Pulmonary artery endothelial cell (primary cell): ENCODE data around the gene EFR3B. TPM values are rescaled to one million over a fixed set of nuclear protein-coding genes. Genes with fewer than 3 reads are reported as not detected.
"Not testable (repeated sequence)": the region's sequence is repeated elsewhere in the genome, so short reads cannot be mapped to it uniquely, and the experiment has no call there.

Experiments
- DNase-seq: peaks from one replicate; pipeline ENCODE4 v3.0.0-alpha.2; 2011; ENCODE audit warnings: low read depth, low spot score
- total RNA-seq: library from RNA; depleted of rRNA; stranded (reverse); fragments of >200 nt; gene quantifications from 2 replicates; pipeline ENCODE4 v1.2.3, GENCODE V29; 2014

EFR3B gene
- total RNA-seq, 1 donor from 2014 or later = 0.40 TPM

- DNase-seq = no peak
Observed at GRCh38 chr2:25146896-25147295, 105.0 kb downstream of the EFR3B start.

- no peak for DNase-seq
Observed at GRCh38 chr2:25149646-25150045, 107.8 kb downstream of the EFR3B start.

- not testable (repeated sequence) for DNase-seq
Observed at GRCh38 chr2:25150993-25151392, 109.1 kb downstream of the EFR3B start.

GRCh38 chr2:25151718-25152117, 109.8 kb downstream of the EFR3B start:
- DNase-seq = no peak

GRCh38 chr2:25155401-25155800, 113.5 kb downstream of the EFR3B start:
- no peak for DNase-seq

DNA sequence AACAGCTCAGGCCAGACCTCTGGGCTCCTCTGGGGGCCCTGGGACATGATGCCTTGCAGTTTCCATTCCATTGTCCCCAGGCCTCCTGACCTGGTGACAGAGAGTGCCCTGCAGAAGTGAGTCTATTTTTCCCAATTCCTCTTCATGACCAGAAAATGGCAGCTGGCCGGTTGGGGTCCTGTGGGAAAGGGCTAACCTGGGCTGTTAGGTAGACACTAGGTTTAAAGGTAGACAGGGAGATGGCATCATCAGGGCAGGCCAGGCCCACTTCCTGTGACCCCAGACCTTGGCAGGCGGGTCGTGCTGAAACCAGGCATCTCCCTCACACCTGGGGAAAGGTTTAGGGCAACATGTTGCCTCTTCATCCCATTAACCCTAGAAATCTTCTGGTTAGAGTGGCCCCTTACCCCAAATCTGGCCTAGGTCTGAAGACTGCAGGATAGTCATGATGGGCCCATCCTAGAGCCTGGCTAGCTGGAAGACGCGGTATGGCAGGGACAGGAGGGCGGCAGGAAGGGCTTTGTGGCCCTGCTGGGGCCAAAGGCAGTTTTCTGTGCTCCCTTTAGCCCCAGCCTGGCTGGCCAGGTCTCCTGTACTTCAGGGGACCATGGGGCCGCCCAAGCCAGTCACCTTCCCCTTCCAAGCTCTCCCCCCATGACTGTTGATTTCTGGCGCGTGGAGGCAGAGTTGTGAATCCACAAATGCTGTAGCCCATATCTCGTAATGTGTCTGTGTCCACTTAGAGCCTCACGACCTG, 116.4 kb downstream of the EFR3B start:
- no peak for DNase-seq

GRCh38 chr2:25159949-25160348, 118.1 kb downstream of the EFR3B start:
- no peak for DNase-seq

- no peak for DNase-seq
Observed at GRCh38 chr2:25160376-25160775, 118.5 kb downstream of the EFR3B start.

DNA sequence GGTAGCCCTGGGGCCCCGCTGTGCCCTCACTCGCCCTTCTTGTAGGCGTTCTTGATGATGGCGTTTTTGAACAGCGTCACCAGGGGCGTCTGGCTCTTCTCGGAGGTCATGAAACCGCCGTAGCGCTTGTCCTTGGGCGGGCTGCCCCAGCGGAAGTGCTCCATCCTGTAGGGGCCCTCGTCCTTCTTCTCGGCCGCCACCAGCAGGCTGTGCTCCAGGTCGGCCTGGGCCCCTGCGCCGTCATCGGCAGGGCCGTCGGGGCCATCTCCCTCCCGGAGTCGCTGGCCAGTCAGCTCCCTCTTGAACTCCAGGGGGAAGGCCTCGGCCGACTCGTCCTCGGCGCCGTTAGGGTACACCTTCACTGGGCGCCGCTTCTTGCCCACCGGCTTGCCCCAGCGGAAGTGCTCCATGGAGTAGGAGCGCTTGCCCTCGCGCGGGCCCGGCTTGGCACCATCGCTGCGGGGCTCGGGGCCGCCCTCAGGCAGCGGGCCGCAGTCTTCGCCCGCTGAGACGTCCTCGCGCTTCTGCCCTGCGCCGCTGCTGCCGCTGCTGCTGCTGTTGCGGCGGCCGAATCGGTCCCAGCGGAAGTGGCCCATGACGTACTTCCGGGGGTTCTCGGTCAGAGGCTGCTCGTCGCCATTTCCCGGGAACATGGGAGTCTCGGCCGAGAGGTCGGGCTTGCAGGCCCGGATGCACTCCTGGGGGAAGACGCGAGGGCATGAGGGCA, 119.3 kb downstream of the EFR3B start:
- DNase-seq = no peak

GRCh38 chr2:25162061-25162460, 120.2 kb downstream of the EFR3B start:
- not testable (repeated sequence) for DNase-seq

- DNase-seq = no peak
Observed at GRCh38 chr2:25164561-25164960, 122.7 kb downstream of the EFR3B start.

DNA sequence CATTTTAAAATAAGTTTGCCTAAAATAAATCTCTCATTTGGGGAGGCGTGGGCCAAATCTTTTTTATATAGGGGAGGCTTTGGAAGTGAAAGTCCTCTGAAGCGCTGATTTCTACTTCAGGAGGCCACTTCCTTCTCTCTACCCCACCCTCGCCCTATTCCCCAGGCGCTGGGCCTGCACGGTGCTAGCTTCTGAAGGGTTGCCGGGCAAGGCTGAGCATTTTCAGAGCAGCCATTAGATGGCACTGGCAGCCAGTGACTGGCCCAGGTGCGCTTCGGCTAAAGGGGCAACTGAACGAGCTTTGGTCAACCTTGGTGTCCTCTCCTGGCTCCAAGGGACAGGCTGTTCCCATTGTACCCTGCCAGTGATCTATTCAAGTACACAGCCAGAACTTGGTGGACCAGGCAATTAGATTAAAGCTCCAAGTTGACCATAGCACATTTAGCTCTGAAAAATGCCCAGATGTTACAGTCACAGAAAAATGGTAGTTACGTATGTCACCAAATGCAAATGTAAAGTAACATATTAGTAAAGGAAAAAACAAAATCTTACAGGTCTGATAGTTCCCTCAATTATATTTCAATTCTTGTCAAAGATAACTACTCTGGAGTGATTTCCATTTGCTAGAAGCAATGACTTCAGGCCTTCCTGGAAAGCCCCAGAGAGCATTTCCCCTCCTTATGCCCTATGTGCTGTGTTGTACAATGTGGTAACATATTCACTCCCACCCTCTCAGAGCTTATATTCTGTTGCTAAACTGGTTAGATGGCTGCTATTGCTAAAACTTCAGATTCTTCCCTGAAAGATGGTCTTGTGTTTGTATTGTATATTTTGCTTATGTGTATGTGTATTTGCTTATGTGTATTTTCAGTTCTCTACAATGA, 124.4 kb downstream of the EFR3B start:
- no peak for DNase-seq

DNA sequence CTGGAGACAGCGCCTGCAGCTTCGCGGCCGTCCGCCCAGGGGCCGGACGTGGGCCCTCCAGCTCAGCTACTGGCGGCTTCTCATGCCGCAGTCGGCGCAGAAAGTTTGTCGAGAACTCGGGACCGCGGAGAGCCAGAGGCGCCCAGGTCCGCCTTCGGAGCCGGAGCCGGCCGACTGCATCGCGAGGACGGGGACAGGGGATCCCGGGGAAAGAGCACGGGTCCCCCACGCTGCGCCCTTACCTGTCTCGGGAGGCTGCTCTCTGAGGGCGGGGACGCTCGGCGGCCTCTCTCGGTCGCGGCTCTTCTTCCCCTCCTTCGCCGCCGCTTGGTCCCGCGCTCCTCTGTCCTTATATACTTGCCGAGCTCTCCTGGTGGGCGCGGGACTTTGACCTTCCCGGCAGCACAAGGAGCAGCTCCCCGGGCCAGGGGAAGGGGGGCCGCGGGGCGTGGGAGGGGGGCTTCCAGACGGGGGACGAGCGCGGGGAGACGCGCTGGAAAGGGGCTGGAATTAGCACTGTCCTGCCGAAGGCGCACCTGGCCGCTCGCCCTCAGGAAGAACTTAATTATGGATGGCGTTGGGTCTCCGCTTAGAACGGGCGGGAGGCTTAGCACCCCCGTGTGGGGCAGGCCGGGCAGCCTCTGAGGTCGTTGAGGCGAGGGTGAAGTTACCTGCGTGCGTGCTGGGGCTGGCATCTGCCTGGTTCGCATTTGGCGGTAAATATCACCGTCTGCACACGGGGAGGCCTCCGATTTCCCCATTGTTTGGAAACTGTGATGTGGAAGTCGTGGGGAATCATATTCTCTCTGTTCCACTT, 126.6 kb downstream of the EFR3B start, which contains the start of gene POMC:
TSS of gene POMC (minus strand) at position 325 of the 817 bp plus-strand sequence. CDS start 3,808 bp downstream, outside the sequence.
- no peak for DNase-seq

GRCh38 chr2:25169073-25169470, 127.2 kb downstream of the EFR3B start:
- DNase-seq = no peak

GRCh38 chr2:25170888-25171287, 129.0 kb downstream of the EFR3B start:
- no peak for DNase-seq

DNA sequence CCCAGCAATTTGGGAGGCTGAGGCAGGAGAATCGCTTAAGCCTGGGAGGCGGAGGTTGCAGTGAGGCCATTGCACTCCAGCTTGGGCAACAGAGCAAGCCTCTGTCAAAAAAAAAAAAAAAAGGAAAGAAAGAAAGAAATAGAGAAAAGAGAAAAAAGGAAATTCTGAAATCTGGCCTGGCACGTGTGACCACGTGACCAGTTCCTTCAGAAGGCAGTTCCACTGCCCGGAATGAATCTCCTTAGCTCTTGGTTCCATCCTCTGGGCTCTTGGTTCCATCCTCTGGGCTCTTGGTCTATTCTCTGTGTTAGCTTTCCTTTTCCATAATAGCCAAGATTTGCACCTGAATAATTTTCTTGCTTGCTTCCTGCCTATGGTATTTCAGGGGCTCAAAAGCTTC, 131.8 kb downstream of the EFR3B start:
- DNase-seq = no peak

DNA sequence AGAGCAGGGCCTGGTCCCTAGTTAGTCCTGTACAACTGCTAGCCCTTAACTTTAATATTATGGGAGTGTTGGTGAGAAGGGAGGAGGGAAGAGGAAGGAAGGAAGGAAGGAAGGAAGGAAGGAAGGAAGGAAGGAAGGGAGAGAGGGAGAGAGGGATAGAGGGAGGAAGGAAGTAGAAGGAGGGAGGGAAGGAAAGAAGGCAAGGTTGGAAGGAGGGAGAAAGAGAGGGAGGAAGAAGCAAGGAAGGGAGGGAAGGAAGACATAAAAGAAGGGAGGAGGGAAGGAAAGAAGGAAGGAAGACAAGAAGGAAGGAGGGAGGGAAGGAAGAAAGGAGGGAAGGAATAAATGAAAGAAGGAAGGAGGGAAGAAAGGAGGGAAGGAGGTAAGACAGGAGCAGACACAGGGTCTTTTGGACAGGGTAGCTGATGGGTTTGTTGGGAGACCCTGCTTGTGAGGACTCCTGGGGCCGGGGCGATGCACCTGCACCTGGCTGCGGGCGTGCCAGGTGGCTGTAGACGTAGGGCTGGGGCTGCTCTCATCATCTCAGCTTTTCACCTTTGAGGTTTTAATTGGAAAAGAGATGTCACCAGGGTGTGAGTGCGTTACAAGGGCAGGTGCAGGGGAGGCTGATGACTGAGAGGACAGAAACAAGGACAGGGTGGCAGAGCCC, 132.5 kb downstream of the EFR3B start:
- DNase-seq = no peak

GRCh38 chr2:25176138-25176537, 134.3 kb downstream of the EFR3B start:
- no peak for DNase-seq

GRCh38 chr2:25176541-25177181, 134.8 kb downstream of the EFR3B start:
- DNase-seq = no peak

DNA sequence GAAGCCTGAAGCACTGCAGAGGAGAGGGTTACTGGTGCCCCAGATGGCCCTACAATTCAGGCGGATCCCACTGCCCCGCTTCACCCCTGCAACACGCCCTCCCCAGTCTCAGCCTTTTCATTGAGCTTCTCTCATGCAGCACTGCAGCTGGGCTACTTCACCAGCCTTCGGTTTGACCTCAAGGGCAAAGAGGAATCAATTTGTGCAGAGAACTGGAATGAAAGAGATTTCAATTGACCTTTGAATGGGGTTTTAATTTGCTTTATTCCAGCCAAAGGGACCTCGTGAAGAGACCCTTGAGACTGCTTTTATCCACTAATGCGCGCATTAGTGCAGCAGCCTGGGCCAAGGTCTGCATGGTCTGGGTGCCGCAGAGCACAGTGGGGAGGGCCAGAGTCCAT, 135.3 kb downstream of the EFR3B start:
- no peak for DNase-seq
